Fibroblast of villous mesenchyme (primary cell): Measurements from ENCODE around the gene CCSAP. TPM values are rescaled to one million over a fixed set of nuclear protein-coding genes. Genes with fewer than 3 reads are reported as not detected.
A peak's percentile ranks its signal among the peaks of the same experiment; 100 is the strongest.

Source experiments
- DNase-seq: peaks from one replicate; pipeline ENCODE4 v3.0.0-alpha.2; 2010; ENCODE audit warnings: low read depth
- H3K4me3 ChIP-seq: 2 replicates; pipeline ENCODE4 v1.5.1; 2011; ENCODE audit warnings: low read depth, mild to moderate bottlenecking, low read length
- CTCF ChIP-seq: IDR thresholded peaks from 2 replicates; pipeline ENCODE4 v1.5.1; 2012; ENCODE audit warnings: low read depth, mild to moderate bottlenecking, low read length; ENCODE audit not compliant: insufficient read depth
- total RNA-seq: library from RNA; depleted of rRNA; stranded (reverse); fragments of >200 nt; gene quantifications from 2 replicates; pipeline ENCODE4 v1.2.3, GENCODE V29; 2012

CCSAP gene
- total RNA-seq, 1 donor, result 12.1 TPM

DNA sequence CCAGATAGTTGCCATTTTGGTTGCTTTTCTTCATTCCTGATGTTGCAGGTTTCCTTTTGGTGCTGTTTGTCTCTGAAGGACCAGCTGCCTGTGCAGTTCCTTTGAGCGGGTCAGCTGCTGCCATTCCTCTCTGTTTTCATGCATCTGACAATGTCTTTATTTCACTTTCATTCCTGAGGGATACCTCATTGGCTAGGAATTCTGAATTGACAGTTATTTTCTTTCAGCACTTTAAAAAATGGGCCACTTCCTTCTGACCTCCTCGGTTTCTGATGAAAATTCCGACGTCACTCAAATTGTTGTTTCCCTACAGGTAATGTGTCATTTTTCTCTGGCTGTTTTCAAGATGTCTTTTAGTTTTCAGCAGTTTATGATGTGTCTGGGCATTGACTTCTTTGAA lies 24.8 kb downstream of the CCSAP start:
- no peak for TF ChIP-seq CTCF
- H3K4me3 ChIP-seq, result no peak overlapping the region
- peak; percentile 16 for DNase-seq

- H3K4me3 ChIP-seq, result no peak overlapping the region
- no peak for TF ChIP-seq CTCF
- DNase-seq, result no peak
Observed at GRCh38 chr1:229316166-229316565, 26.7 kb downstream of the CCSAP start.

DNA sequence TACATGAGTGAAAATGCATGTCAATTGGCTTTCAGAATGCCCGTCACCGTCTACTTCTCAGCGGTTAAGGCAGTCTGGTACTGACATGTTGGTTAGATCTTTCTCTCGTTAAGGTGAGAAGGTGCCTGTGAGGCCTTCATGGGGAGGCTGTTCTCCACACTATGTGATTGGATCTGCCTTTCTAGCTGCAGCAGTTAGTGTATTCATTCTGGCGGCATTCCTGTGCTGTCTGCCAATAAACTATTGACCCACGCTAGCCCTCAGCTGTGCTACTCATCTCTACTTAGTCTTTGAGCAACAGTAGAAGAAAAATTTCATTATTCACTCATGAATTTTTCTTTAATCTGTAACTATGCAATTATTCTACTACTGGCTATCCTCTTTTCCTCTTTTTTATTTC lies 32.0 kb downstream of the CCSAP start:
- DNase-seq, result no peak
- H3K4me3 ChIP-seq, result no peak overlapping the region
- TF ChIP-seq CTCF, result no peak

- H3K4me3 ChIP-seq, result no peak overlapping the region
- no peak for TF ChIP-seq CTCF
- no peak for DNase-seq
Observed at GRCh38 chr1:229309684-229310083, 33.2 kb downstream of the CCSAP start.

- H3K4me3 ChIP-seq, result no peak overlapping the region
- no peak for TF ChIP-seq CTCF
- no peak for DNase-seq
Observed at GRCh38 chr1:229309074-229309473, 33.8 kb downstream of the CCSAP start.

- H3K4me3 ChIP-seq, result no peak overlapping the region
- no peak for DNase-seq
- no peak for TF ChIP-seq CTCF
Observed at GRCh38 chr1:229305392-229305791, 37.5 kb downstream of the CCSAP start.

DNA sequence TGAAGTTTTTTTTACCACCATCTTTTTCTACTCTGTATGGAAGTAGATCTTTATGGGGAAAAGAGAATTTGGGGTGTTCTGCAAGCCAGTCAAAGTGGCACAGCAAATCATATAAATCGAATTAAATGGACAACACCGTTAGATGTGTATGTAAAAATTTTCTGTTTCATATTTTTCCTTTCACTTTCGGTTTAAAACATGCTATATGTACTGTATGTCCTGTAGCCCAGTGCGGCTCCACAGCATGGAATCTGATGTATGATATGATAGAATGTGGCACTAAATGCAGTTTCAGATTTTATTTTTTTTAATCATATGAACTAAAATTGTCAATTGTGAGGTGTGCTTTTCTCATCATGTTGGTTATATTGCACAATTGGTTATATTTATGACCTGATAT lies 39.0 kb downstream of the CCSAP start:
- H3K4me3 ChIP-seq, result no peak overlapping the region
- no peak for TF ChIP-seq CTCF
- no peak for DNase-seq
